ENCODE measurements around the gene CIZ1. TPM values are rescaled to one million over a fixed set of nuclear protein-coding genes. Genes with fewer than 3 reads are reported as not detected.

CIZ1 gene
- total RNA-seq, 2 experiments from 2014 or later: 79.5 to 82.8 TPM

Other genes starting within 250 kb of the CIZ1 start
- gene EEIG1, start 210.6 kb downstream of the CIZ1 start, total RNA-seq: 10 to 100 TPM; 61.0 to 70.8 TPM
- gene NAIF1, start 124.3 kb downstream of the CIZ1 start, total RNA-seq: 10 to 100 TPM; 12.3 to 12.8 TPM
- 10 to 100 TPM; 12.0 to 12.7 TPM for gene SLC25A25, start 123.3 kb downstream of the CIZ1 start, total RNA-seq
- 10 to 100 TPM; 47.6 to 48.4 TPM for gene PTGES2, start 63.8 kb downstream of the CIZ1 start, total RNA-seq
- not detected for gene LCN2, start 42.1 kb downstream of the CIZ1 start, total RNA-seq
- gene BBLN, start 31.3 kb downstream of the CIZ1 start, total RNA-seq: 10 to 100 TPM; 73.3 to 77.7 TPM
- under 1 TPM; 0.07 to 0.77 TPM for gene DNM1, start 11.8 kb upstream of the CIZ1 start, total RNA-seq
- gene GOLGA2, start 84.4 kb upstream of the CIZ1 start, total RNA-seq: 10 to 100 TPM; 33.3 to 34.4 TPM
- gene SWI5, start 84.7 kb upstream of the CIZ1 start, total RNA-seq: 10 to 100 TPM; 13.3 to 15.5 TPM
- 10 to 100 TPM; 28.0 to 29.4 TPM for gene TRUB2, start 130.9 kb upstream of the CIZ1 start, total RNA-seq
- 10 to 100 TPM; 27.8 to 29.6 TPM for gene COQ4, start 131.3 kb upstream of the CIZ1 start, total RNA-seq
- 1 to 10 TPM; 5.7 to 6.8 TPM for gene SLC27A4, start 149.0 kb upstream of the CIZ1 start, total RNA-seq
- 10 to 100 TPM; 44.4 to 45.2 TPM for gene URM1, start 179.8 kb upstream of the CIZ1 start, total RNA-seq
- gene CERCAM, start 229.3 kb upstream of the CIZ1 start, total RNA-seq: under 1 TPM; 0.33 to 0.57 TPM

All from activated naive CD4-positive, alpha-beta T cell treated with anti-CD3 and anti-CD28 coated beads for 36 hours (primary cell).